SW 1271 (cell line): ENCODE measurements around the gene CYP39A1.
"Not testable (repeated sequence)": the region's sequence is repeated elsewhere in the genome, so short reads cannot be mapped to it uniquely, and the experiment has no call there.

ENCODE experiments used
- DNase-seq, 2 experiments: peaks; one replicate each; lab custom pipeline; 2025; lab: John Stamatoyannopoulos, UW

Gene CYP39A1

DNA sequence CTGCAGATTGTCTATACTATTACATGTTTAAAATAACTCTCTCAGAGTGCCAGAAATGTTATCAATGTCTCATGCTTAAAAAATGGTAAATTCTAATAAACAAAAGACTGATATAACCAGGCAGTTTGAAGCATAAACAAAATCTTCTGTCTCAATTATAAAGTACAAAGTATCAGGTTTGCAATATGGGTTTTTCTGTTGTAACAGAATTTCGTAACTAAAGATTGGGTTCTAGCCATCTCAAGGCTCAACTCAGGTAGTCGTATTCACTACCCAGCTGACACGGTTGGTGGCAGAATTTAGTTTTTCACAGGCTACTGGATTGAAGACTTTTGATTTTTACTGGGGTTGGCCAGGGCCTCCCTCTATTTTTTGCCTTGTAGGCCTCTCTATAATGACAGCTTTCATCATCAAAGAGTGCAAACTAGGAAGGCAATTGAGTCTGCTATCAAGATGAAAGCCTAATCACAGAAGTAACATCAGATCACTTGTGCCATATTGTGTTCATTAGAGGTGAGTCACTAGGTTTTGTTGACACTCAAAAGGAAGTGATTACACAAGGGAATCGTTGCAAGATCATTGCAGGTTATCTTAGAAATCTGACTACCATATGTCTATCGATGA, 3.6 kb downstream of the CYP39A1 start:
- DNase-seq, result no peak

DNA sequence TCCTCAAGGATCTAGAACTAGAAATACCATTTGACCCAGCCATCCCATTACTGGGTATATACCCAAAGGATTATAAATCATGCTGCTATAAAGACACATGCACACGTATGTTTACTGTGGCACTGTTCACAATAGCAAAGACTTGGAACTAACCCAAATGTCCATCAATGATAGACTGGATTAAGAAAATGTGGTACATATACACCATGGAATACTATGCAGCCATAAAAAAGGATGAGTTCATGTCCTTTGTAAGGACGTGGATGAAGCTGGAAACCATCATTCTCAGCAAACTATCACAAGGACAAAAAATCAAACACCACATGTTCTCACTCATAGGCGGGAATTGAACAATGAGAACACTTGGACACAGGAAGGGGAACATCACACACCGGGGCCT, 4.5 kb downstream of the CYP39A1 start:
- DNase-seq, result not testable (repeated sequence)

DNA sequence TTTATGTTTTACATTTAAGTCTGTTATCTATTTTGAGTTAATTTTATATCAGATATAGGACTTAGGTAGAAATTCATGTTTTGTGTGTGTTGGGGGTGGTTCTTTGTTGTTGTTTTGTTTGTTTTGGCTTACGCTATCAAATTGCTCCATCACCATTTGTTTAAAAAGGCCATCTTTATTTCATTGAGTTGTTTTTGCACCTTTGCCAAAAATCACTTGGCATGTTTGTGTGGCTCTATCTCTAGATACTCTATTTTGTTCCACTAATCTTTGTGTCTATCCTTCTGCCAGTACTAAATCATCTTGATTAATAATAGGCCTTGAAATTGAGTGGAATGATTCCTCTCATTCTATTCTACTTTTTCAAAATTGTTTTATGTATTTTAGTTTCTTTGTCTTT, 7.4 kb downstream of the CYP39A1 start:
- DNase-seq, result no peak

DNA sequence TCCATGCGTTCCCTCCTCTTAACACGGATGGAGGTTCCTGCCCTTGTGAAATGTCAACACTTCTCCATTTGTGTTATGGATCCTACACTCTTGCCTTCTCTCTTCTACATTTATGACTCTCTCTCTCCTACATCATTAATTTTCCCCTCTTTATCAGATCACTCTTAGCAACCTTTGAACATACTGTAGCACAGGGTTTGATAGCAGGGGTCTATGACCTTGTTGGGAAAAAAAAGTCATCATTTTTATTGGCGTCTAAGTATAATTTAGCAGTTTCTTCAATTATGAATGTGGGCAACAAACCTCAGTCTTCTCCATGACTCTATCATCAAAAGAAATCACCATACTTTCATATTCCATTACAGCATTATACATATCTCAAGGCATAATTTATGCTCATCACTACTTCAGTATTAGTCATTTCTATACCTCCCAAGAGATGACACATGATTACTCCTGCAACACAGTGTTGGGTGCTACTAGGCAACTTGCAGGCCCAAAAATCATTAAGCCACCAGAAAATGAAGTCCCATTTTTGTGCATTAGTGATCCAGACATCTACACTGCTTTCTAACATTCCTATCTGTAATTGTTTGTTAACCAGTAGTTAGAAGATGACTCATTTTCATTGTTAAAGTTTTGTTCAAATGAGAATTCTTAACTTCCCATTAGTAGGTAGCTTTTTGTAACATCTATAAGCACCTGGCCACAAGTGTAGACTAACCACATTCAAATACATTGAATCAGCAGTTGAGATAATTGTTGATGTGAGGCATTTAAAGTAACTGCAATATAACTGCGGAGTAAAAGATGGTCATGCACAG, 9.5 kb downstream of the CYP39A1 start:
- DNase-seq, result no peak

DNA sequence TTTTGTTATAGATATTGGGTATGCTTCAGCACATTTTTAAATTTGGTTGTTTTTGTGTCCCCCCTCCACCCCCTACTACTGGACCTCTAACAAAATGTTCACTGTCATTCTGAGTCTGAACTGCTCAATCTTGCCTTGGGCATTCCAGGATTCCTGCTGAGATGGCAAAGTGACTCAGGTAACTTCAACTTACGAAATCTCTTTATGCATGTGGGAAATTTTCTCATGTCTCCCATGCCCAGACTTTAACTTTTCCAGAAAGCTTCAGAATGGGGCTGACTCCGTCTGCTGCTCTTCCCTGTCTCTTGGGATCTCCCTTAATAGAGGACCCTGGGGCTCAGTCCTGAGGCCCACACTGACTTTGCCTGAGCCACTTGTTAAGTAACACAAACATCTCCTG, 14.0 kb downstream of the CYP39A1 start:
- no peak for DNase-seq

DNA sequence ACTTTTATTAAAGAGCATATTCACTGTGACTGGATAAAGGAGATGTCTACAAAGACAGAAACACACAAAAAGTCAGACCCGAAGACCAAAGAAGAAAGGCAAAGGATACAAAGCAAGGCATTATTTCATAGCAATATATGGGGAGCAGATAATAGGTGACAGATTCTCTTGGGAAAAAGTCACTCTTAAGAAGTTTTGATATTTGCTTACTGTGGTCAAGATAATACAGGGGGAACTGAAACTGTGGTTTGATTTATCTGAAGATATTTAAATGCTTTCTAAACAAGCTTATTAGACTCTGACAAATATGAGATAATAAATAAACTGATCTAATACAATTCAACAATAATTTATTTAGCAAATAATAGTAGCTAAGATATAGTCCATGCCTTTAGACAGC, 14.7 kb downstream of the CYP39A1 start:
- no peak for DNase-seq

DNA sequence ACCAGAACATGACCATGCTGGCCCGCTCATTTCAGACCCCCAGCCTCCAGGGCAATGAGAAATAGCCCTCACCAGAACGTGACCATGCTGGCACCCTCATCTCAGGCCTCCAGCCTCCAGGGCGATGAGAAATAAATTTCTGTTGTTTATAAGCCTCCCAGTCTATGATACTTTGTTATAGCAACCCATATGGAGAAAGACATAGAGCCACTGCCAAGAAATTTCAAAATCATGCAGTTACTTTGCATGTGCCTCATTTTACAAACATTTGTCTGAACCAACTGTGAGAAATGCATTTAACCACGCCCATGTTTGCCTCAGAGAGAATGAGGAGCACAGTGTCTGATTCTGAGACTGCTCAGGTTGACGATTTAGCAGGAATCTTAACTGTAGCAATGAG, 15.5 kb downstream of the CYP39A1 start:
- no peak for DNase-seq

DNA sequence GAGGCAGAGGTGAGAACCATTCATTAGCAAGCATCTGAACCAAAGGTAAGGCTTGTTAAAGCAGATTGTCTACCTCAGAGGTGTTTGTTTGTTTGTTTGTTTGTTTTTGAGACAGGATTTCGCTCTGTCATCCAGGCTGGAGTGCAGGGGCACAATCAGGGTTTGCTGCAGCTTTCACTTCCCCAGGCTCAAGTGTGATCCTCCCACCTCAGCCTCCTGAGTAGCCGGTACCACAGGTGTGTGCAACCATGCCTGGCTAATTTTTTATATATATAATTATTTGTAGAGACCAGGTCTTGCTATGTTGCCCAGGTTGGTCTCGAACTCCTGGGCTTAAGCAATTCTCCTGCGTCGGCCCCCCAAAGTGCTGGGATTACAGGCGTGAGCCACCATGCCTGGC, 17.2 kb downstream of the CYP39A1 start:
- DNase-seq, result no peak

DNA sequence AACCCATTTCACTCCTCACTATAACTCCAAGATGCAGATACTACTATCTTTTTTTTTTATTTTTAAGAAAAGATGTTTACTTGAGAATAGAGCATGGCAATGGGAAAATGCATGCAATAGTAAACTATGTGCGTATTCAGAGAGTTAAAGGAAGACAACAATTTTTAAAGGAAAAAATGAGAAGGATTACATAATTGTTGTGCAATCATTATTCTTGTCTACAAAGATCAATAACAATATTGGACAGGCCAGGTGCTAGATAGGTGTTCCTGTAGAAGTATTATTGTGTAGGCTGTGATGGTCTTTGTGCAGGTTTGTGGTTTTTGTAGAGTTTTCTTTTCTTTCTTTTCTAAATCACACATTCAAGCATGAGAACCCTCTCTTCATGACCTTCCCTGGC, 20.6 kb downstream of the CYP39A1 start:
- DNase-seq, result no peak

DNA sequence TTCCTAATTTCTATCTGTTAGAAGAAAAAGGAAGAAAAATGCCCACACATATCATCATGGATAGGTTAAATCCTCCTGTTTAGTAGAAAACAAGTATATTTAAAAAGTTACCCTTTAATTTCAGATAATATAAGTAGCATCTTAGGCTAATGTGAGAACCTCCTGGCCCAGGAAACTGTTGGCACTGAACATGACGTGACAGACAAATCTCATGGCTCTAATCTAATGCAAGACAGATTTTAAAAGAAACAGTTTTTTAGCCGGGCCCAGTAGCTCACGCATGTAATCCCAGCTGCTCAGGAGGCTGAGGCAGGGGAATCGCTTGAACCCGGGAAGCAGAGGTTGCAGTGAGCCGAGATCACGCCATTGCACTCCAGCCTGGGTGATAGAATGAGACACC, 22.9 kb downstream of the CYP39A1 start:
- no peak for DNase-seq

DNA sequence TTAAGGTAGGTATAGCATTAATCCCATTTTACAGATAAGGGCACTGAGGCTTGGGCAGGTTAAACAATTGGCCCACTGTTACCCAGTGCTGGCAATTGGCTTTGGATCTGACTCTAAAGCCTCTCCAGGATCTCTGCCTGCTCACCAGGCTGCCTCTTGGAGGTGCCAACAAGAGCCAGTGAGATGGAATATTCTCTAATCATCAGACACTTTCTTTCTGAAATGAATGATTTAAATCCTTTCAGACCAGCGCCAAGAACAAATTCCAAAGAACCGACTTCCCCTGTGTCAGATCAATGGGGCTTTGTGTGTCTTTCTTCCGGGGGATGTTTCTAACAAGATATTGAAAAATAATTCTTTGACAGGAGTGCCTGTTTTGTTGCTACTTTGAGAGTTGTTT, 23.6 kb downstream of the CYP39A1 start:
- DNase-seq, result no peak

DNA sequence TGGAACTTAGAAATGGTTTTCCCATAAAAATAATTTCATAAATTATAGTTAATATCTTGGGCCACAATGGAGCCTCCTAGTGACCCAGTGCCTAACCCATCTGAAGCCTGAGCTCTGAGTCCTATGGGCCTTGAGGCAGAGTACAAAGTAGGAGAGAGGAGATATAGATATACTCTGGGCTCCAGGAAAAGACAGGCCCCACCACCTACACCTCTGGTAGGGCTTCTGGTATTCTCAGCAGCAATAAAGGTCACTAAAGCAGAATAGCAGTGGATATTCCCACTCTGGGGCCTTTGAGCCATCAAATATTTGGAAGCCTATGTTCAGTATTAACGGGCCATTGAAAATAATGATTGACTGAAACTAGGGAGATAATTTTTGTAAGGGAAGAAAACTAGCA, 24.1 kb downstream of the CYP39A1 start:
- DNase-seq, result no peak

DNA sequence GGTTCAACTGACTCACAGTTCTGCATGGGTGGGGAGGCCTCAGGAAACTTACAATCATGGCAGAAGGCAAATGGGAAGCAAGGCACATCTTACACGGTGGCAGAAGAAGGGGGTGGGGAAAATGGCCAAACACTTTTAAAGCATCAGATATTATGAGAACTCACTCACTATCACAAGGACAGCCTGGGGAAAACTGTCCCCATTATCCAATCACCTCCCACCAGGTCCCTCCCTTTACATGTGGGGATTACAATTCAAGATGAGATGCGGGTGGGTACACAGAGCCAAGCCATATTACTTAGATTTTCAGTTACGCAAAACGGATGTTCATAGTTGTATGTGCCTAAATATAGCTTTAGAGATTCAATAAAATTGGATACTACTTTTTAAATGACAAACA, 25.6 kb downstream of the CYP39A1 start:
- no peak for DNase-seq

DNA sequence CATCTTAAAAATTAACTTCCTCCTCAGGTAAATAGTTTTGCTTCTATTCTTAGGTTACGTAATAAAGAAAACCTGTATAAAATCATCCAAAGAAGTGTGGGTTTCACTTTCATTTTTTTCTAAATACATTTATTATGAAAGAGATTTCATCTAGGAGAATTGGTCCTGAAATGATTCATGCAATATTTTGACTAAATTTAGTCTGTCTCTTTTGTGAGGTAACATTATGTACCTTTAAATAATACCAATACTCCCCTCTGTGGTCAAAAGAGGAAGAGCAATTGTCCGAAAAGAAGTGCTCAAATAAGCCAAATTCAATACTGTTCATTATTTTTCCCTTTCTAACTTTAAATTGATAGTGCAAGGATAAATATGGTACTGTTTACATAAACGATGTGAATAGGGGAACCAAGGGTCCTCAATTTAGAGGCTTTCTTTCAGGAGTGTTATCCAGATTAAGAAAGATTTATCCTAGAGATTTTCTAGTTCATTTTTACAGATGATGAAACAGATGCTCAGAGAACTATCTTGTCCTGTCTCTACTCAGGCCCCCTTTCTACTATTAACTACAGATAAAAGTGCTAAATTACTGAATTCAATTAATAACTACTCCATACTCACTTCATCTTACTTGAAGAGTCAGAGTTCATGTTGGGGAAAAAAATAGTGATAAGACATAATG, 26.2 kb downstream of the CYP39A1 start:
- peak in 1 of 2 experiments; percentile 34 for DNase-seq

DNA sequence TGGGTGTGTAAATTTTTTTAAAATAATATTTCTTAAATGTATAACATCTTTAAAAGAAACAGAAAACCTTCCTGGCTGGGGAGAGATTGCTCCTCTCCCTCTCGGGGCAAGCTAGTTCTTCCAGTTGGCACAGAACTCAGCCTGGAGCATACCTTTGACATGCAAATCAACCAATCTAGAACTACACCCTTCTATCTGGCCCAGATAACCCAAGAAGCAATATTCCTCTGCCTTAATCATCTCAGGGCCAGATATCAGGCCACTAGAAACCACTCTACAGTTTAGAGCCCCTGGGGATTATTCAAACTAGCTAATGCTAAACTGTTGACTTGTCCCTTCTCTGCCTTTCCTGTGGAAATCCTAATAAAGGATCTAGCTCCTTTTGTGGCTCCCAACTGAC, 33.9 kb downstream of the CYP39A1 start:
- DNase-seq, result no peak

DNA sequence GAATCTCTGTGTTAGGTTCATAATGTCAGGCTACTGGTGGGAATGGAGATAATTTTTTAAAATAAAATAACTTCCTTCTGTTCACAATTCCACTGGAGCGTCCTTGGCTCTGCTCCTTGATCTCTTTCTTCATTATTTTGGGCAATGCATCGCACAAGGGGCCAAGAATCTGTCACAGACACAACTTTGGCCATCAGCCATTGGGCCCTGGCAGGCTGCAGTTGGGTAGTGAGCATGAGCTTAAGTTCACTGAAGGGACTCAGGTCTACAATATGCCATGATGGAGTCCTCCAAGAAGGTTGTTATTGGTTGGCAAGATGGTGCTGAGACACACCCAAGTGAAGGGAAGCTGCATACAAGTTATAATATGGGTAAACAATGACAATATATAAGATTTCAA, 40.0 kb downstream of the CYP39A1 start:
- no peak for DNase-seq

DNA sequence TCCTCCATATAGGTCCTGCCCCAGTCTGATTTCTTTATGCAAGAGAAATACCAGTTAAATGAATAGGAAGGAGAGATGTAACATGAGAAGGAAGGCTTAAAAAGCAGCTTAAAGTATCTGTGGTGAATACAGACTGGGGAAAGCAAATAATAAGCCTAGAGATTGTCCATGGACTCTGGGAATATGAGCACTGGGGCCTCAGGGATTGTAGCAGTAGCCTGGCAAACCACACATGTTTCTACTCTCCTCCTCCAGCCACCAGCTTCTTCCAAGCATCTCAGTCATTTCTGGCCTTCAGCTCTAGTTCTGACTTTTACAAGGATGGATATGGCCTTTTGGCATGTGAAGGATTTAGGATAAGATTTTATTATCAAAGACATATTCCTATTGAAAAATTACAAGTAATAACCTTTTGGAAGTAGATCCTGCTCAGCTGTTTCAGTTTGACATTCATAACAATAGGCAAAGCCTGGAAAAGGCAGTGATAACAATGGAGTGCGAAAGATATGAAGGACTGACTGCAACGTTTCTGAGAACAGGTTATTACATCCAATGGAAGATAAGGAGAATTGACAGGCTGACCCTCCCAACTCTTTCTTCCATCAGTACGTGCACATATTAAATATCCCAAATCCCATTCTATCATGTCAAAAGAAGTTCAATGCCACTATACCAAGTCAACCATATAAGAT, 41.6 kb downstream of the CYP39A1 start:
- no peak for DNase-seq

DNA sequence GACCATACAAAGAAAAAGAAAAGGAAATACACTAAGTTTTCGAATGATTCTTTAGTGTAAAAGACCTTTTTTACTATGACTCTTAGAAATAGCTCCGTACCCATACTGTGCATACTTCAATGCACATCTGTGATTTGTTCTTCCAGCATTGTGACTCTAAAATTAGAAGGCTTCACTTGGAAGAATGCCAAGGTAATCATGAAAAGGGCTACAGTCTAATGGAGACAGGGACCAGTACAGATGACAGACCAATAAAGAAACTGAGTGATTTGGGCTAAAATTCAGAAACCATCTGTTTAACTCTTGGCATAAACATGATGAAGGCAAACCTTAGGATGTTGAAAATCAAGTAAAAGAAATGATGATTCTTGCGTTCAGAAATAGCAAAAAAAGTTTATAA, 46.3 kb downstream of the CYP39A1 start:
- DNase-seq, result no peak

DNA sequence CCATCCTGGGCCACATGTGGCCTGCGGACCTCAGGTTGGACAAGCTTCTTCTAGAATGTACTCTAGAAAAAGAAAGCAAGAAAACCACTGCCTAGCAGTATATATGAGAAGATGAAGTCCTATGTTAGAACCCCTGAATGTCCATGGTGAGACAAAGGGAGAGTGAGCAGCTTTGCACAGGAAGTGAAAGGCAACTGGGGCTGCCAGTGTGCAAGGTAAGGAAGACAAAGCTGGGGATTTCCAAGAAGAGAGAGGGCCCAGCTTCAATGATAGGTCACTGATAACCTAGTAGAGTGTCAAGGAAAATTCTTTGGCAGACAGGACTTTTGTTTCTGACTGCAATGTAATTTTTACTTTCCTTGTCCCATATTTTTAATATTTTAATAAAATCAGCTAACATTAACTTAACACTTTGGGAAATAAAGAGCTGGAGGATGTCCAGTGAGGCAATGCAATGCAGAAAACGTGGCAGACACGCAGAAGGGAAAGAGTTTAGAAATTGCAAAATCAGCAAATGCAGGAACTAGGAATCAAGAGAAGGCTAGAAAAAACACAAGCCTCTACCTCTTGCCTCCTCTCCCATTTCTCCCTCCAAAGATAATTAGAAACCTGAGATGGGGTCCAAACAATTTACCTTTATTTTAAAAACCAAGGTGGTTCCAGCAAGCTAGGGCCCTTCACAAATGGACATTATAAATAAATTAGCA, 47.4 kb downstream of the CYP39A1 start:
- DNase-seq, result no peak

DNA sequence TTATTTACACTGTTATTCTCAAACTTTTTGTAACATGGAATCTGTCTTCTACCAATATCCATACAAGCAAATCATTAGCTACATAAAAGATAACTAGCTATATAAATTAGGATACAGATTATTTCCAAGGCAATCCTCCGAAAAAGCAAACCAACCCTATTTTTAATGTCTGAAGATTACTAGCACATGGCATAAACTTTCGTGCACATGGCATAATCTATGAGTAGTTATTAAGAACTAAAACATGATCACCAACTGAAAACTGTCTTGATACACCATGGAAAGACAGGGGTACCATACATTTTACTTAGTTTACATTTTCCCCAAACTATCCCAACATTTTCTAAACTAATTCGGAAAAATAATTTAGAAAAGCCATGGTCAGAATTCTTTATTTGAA, 54.4 kb downstream of the CYP39A1 start:
- no peak for DNase-seq

DNA sequence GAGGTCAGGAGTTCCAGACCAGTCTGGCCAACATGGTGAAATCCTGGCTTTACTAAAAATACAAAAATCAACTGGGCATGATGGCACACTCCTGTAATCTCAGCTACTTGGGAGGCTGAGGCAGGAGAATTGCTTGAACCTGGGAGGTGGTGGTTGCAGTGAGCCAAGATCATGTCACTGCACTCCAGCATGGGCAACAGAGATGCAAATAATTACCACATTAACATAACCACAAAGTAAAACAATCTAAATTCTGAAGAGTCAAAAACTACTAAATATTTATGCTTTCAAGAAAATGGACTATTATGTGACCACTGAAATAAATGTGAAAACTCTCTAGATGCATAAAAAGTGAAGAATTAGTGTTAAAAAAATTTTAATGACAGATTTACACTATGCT, 59.9 kb downstream of the CYP39A1 start:
- DNase-seq, result no peak

DNA sequence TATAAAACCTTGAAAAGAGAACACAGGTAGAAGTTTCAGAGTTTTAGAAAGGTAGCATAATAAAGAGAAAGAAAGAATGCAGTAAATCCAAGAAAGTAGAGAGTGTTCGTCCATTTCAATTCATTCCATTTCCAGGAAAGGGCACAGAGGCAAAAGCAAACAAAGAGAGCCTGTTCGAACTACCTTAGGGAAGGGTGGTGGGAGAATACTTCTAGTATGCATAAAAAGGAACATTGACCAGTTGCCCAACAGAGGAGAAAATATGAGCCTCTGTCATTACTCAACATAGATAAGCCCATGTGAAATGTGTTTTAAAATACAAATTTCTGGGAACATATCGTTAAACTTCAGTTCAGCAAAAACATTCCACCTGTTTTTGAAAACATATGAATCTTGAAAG, 60.6 kb downstream of the CYP39A1 start:
- no peak for DNase-seq
